AML-193 (cell line): Measurements from ENCODE around the gene NLK.
"Not testable (repeated sequence)": the region's sequence is repeated elsewhere in the genome, so short reads cannot be mapped to it uniquely, and the experiment has no call there.

Source experiments
- DNase-seq, 2 experiments: peaks; one replicate each; lab custom pipeline; 2025; lab: John Stamatoyannopoulos, UW

NLK gene

GRCh38 chr17:28155405-28155804, 112.9 kb downstream of the NLK start:
- DNase-seq: not testable (repeated sequence)

- DNase-seq: no peak
Observed at GRCh38 chr17:28159004-28159403, 116.5 kb downstream of the NLK start.

GRCh38 chr17:28159924-28160323, 117.4 kb downstream of the NLK start:
- no peak for DNase-seq

- DNase-seq: no peak
Observed at GRCh38 chr17:28160610-28161009, 118.1 kb downstream of the NLK start.

GRCh38 chr17:28161311-28161710, 118.8 kb downstream of the NLK start:
- peak in 1 of 2 experiments; percentile 25 for DNase-seq

- no peak for DNase-seq
Observed at GRCh38 chr17:28166478-28166877, 124.0 kb downstream of the NLK start.

GRCh38 chr17:28169621-28170349, 127.3 kb downstream of the NLK start:
- no peak for DNase-seq

- no peak for DNase-seq
Observed at GRCh38 chr17:28170771-28171170, 128.3 kb downstream of the NLK start.

GRCh38 chr17:28173031-28173561, 130.6 kb downstream of the NLK start:
- DNase-seq: no peak

- DNase-seq: no peak
Observed at GRCh38 chr17:28173801-28174200, 131.3 kb downstream of the NLK start.

- no peak for DNase-seq
Observed at GRCh38 chr17:28174352-28175046, 132.0 kb downstream of the NLK start.

- no peak for DNase-seq
Observed at GRCh38 chr17:28177351-28177750, 134.9 kb downstream of the NLK start.

GRCh38 chr17:28178800-28179199, 136.3 kb downstream of the NLK start:
- no peak for DNase-seq

GRCh38 chr17:28180449-28180848, 138.0 kb downstream of the NLK start:
- DNase-seq: no peak

- DNase-seq: no peak
Observed at GRCh38 chr17:28181568-28181967, 139.1 kb downstream of the NLK start.

- DNase-seq: no peak
Observed at GRCh38 chr17:28182559-28182958, 140.1 kb downstream of the NLK start.

- no peak for DNase-seq
Observed at GRCh38 chr17:28185658-28186057, 143.2 kb downstream of the NLK start.

- not testable (repeated sequence) for DNase-seq
Observed at GRCh38 chr17:28186472-28186871, 144.0 kb downstream of the NLK start.

- DNase-seq: no peak
Observed at GRCh38 chr17:28187931-28188330, 145.5 kb downstream of the NLK start.

GRCh38 chr17:28188841-28189263, 146.4 kb downstream of the NLK start:
- DNase-seq: no peak

- no peak for DNase-seq
Observed at GRCh38 chr17:28189667-28190066, 147.2 kb downstream of the NLK start.

GRCh38 chr17:28191018-28191417, 148.5 kb downstream of the NLK start:
- no peak for DNase-seq

GRCh38 chr17:28193241-28193640, 150.8 kb downstream of the NLK start:
- DNase-seq: no peak
